OCI-LY7 (cell line): Measurements from ENCODE around the gene LSS. TPM values are rescaled to one million over a fixed set of nuclear protein-coding genes. Genes with fewer than 3 reads are reported as not detected.

Experiments used
- BruUV-seq: library from RNA; stranded (reverse); fragments of 400-500 nt; replicated peaks from 2 replicates; lab custom pipeline; 2021; lab: Mats Ljungman, UMichigan
- CTCF ChIA-PET: fragments of 300-600 bp; sonication (Branson Sonifier 250); formaldehyde crosslinking; loops from one replicate; lab custom pipeline; 2022; ENCODE audit warnings: antibody characterized with exemption; ENCODE audit not compliant: unreplicated experiment; lab: Charles Lee
- POLR2A ChIA-PET: fragments of 300-600 bp; sonication (Branson Sonifier 250); formaldehyde crosslinking; loops from one replicate; lab custom pipeline; 2022; ENCODE audit warnings: antibody characterized with exemption; lab: Charles Lee
- DNase-seq: peaks from one replicate; pipeline ENCODE4 v3.0.0-alpha.2; 2015; ENCODE audit warnings: low spot score
- H2AFZ ChIP-seq: fragments of 200-600 bp; sonication (generic), shearing (Covaris generic); 2 replicates; pipeline ENCODE4 v1.6.1; 2014; ENCODE audit warnings: mild to moderate bottlenecking, antibody characterized with exemption, low read length, moderate library complexity
- H3K27ac ChIP-seq: fragments of 200-600 bp; sonication (generic); 2 replicates; pipeline ENCODE4 v1.5.1; 2014; ENCODE audit warnings: mixed run types, low read depth, mild to moderate bottlenecking, moderate library complexity, low read length, inconsistent platforms; ENCODE audit not compliant: poor library complexity, severe bottlenecking
- H3K36me3 ChIP-seq: fragments of 200-600 bp; sonication (generic); 2 replicates; pipeline ENCODE4 v1.6.1; 2014; ENCODE audit warnings: mild to moderate bottlenecking, antibody characterized with exemption, low read length, moderate library complexity, mixed read lengths; ENCODE audit not compliant: insufficient read depth
- H3K4me1 ChIP-seq: fragments of 200-600 bp; sonication (generic); 2 replicates; pipeline ENCODE4 v1.5.1; 2014; ENCODE audit warnings: mild to moderate bottlenecking, low read length; ENCODE audit not compliant: insufficient read depth, poor library complexity, severe bottlenecking
- H3K4me2 ChIP-seq: fragments of 200-600 bp; sonication (generic); 2 replicates; pipeline ENCODE4 v1.6.1; 2014; ENCODE audit warnings: mild to moderate bottlenecking, low read length
- H3K4me3 ChIP-seq: fragments of 200-600 bp; sonication (generic); 2 replicates; pipeline ENCODE4 v1.5.1; 2014; ENCODE audit warnings: mild to moderate bottlenecking, low read depth, low read length; ENCODE audit not compliant: poor library complexity, severe bottlenecking
- H3K79me2 ChIP-seq: fragments of 200-600 bp; sonication (generic); 2 replicates; pipeline ENCODE4 v1.6.1; 2016; ENCODE audit warnings: low read depth, mild to moderate bottlenecking, low read length, moderate library complexity, mixed read lengths; ENCODE audit not compliant: insufficient read depth
- H3K9me2 ChIP-seq: fragments of 200-600 bp; sonication (generic); 2 replicates; pipeline ENCODE4 v1.6.1; 2016; ENCODE audit warnings: mild to moderate bottlenecking, low read length, mixed read lengths; ENCODE audit not compliant: insufficient read depth
- H3K9me3 ChIP-seq: fragments of 200-600 bp; sonication (generic); 2 replicates; pipeline ENCODE4 v1.6.1; 2014; ENCODE audit warnings: mild to moderate bottlenecking, mixed run types, low read length, mixed read lengths
- H4K20me1 ChIP-seq: fragments of 200-600 bp; sonication (generic); 2 replicates; pipeline ENCODE4 v1.6.1; 2014; ENCODE audit warnings: mild to moderate bottlenecking, antibody characterized with exemption, low read length, moderate library complexity, mixed read lengths; ENCODE audit not compliant: insufficient read depth
- CTCF ChIP-seq: fragments of 200-600 bp; sonication (generic); conservative IDR thresholded peaks from 2 replicates; pipeline ENCODE4 v1.5.1; 2014; ENCODE audit warnings: mild to moderate bottlenecking, antibody characterized with exemption, low read length, moderate library complexity, mixed read lengths
- EZH2phosphoT487 ChIP-seq: fragments of 200-600 bp; sonication (generic); IDR thresholded peaks from 2 replicates; pipeline ENCODE4 v1.6.1; 2018; ENCODE audit warnings: low read depth, borderline replicate concordance, mild to moderate bottlenecking, mixed run types, antibody characterized with exemption, low read length, moderate library complexity, mixed read lengths
- intact Hi-C: fragments of 100-400 bp; cut with micrococcal nuclease; formaldehyde crosslinking; loops from one replicate; pipeline ENCODE4 v1.10.0; 2022; ENCODE audit not compliant: unreplicated experiment
- total RNA-seq, 2 experiments: library from RNA; depleted of rRNA in 1 of 2; stranded (reverse); fragments of >200 nt in 1 of 2; shearing (Covaris generic) in 1 of 2; gene quantifications; 2 replicates each; pipeline ENCODE4 v1.2.3, GENCODE V29; 2014 to 2022

Gene LSS
- total RNA-seq, 2 experiments from 2014 or later = 45.4 to 137 TPM

- POLR2A ChIA-PET = interaction anchor here (0.7 kb wide), 1 partner anchor 9 kb away, joined by 3 read pairs; no protein-coding TSS in a partner anchor
- Histone ChIP-seq H2AFZ (no peak overlapping the region), H3K36me3 (peaks cover 83% of the 10 kb centered on the region), H3K4me3 (no peak overlapping the region), H3K9me3 (no peaks in the 10 kb centered on the region), H3K27ac (no peak overlapping the region), H3K9me2 (no peaks in the 10 kb centered on the region), H3K4me2 (no peak overlapping the region), H3K4me1 (no peaks in the 10 kb centered on the region), H3K79me2 (peaks cover 5% of the 10 kb centered on the region; the same call in 1 of the 2 replicates), H4K20me1 (0 out of 2 replicates have a peak, but pooled peaks cover 5% of the 10 kb centered on the region)
- TF ChIP-seq CTCF (no peak), EZH2phosphoT487 (no peak)
- BruUV-seq = no TSS peak
- intact Hi-C loops = no loop called here
- CTCF ChIA-PET = no interaction called here
- DNase-seq = no peak
These were observed 11.3 kb upstream of the LSS start for GRCh38 chr21:46239817-46240325.

GRCh38 chr21:46237474-46237873, 8.9 kb upstream of the LSS start:
- H2AFZ ChIP-seq = no peak overlapping the region
- H3K27ac ChIP-seq = no peak overlapping the region
- 0 out of 2 replicates have a peak, but pooled peaks cover 5% of the 10 kb centered on the region for H4K20me1 ChIP-seq
- no TSS peak for BruUV-seq
- no peak overlapping the region for H3K4me2 ChIP-seq
- no peaks in the 10 kb centered on the region for H3K9me3 ChIP-seq
- intact Hi-C loops = no loop called here
- TF ChIP-seq CTCF = no peak
- no peak for TF ChIP-seq EZH2phosphoT487
- H3K79me2 ChIP-seq = peaks cover 5% of the 10 kb centered on the region; the same call in 1 of the 2 replicates
- H3K4me3 ChIP-seq = no peak overlapping the region
- H3K36me3 ChIP-seq = peaks cover 83% of the 10 kb centered on the region
- POLR2A ChIA-PET = no interaction called here
- DNase-seq = no peak
- H3K4me1 ChIP-seq = no peaks in the 10 kb centered on the region
- CTCF ChIA-PET = no interaction called here
- H3K9me2 ChIP-seq = no peaks in the 10 kb centered on the region

- no peak for DNase-seq
- peaks cover 16% of the 10 kb centered on the region; the same call in 1 of the 2 replicates for H3K79me2 ChIP-seq
- H3K4me2 ChIP-seq = no peak overlapping the region
- no peak overlapping the region for H2AFZ ChIP-seq
- 0 out of 2 replicates have a peak, but pooled peaks cover 8% of the 10 kb centered on the region for H4K20me1 ChIP-seq
- POLR2A ChIA-PET = interaction anchor here (0.6 to 0.9 kb wide), 2 partner anchors 51 to 1406 kb away, joined by 3 to 4 read pairs; partner anchors contain the start of gene MCM3AP
- CTCF ChIA-PET = no interaction called here
- peaks cover 8% of the 10 kb centered on the region for H3K4me1 ChIP-seq
- peaks cover 76% of the 10 kb centered on the region for H3K36me3 ChIP-seq
- intact Hi-C loops = no loop called here
- no peak overlapping the region for H3K4me3 ChIP-seq
- BruUV-seq = no TSS peak
- H3K9me2 ChIP-seq = no peaks in the 10 kb centered on the region
- H3K27ac ChIP-seq = no peak overlapping the region
- no peaks in the 10 kb centered on the region for H3K9me3 ChIP-seq
- TF ChIP-seq CTCF (no peak), EZH2phosphoT487 (no peak)
These were observed 5.9 kb upstream of the LSS start for GRCh38 chr21:46234436-46234950.
